ENCODE results near the gene C12orf60. TPM values are rescaled to one million over a fixed set of nuclear protein-coding genes. Genes with fewer than 3 reads are reported as not detected.
A peak's percentile ranks its signal among the peaks of the same experiment; 100 is the strongest.
"Not testable (repeated sequence)": the region's sequence is repeated elsewhere in the genome, so short reads cannot be mapped to it uniquely, and the experiment has no call there.

C12orf60 gene
- total RNA-seq (2021), result 1.9 and 2.2 TPM in 2 replicates
- percentile 54 among the genes with signal in this experiment for Bru-seq, nascent RNA
- percentile 44 among the genes with signal in this experiment for BruChase-seq, experiment 1, labeled RNA remaining after a 2-hour chase
- percentile 36 among the genes with signal in this experiment for BruChase-seq, experiment 2, labeled RNA remaining after a 6-hour chase
- long read RNA-seq, partial matches to known transcripts, result 0 of 4 reads
- long read RNA-seq, other reads (novel, unspliced or antisense), result 0 of 4 reads

- DNase-seq (ENCODE audit: low spot score), result peak; percentile 99
- Histone ChIP-seq H3K4me1 (ENCODE audit: insufficient read depth, low read length, poor library complexity, severe bottlenecking) (peaks cover 20% of the 10 kb centered on the region), H3K9me3 (ENCODE audit: low read depth, low read length, poor library complexity, severe bottlenecking) (no peaks in the 10 kb centered on the region), H3K27me3 (replicated peaks; ENCODE audit: insufficient read depth, low read depth, low read length, poor library complexity) (no peaks in the 10 kb centered on the region), H3K27ac (ENCODE audit: low read depth, low read length, poor library complexity, severe bottlenecking) (peak within 1 kb of the TSS; percentile 92), H3K36me3 (ENCODE audit: insufficient read depth, low read length, poor library complexity, severe bottlenecking) (peaks cover 28% of the 10 kb centered on the region), H3K4me3 (ENCODE audit: low read depth, low read length, poor library complexity, severe bottlenecking) (peak within 1 kb of the TSS; percentile 79)
- ChIA-PET CTCF (no interaction called here), POLR2A (ENCODE audit: low non-redundant PET) (interaction anchor here (0.6 to 0.7 kb wide), 2 partner anchors 54 to 1849 kb away, joined by 3 to 4 read pairs; no protein-coding TSS in a partner anchor)
- BruUV-seq (replicated peaks), result no TSS peak
- TF ChIP-seq, protein P1, sequence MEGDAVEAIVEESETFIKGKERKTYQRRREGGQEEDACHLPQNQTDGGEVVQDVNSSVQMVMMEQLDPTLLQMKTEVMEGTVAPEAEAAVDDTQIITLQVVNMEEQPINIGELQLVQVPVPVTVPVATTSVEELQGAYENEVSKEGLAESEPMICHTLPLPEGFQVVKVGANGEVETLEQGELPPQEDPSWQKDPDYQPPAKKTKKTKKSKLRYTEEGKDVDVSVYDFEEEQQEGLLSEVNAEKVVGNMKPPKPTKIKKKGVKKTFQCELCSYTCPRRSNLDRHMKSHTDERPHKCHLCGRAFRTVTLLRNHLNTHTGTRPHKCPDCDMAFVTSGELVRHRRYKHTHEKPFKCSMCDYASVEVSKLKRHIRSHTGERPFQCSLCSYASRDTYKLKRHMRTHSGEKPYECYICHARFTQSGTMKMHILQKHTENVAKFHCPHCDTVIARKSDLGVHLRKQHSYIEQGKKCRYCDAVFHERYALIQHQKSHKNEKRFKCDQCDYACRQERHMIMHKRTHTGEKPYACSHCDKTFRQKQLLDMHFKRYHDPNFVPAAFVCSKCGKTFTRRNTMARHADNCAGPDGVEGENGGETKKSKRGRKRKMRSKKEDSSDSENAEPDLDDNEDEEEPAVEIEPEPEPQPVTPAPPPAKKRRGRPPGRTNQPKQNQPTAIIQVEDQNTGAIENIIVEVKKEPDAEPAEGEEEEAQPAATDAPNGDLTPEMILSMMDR (conservative IDR thresholded peaks at IDR 0.05; ENCODE audit: low read depth, low read length), result no peak
- no peak for TF ChIP-seq EZH2 (IDR thresholded peaks at IDR 0.05; ENCODE audit: borderline replicate concordance, low read depth, low read length, poor library complexity, severe bottlenecking)
- intact Hi-C loops (cut with micrococcal nuclease; ENCODE audit: unreplicated experiment), result loop anchor here (1.0 kb wide), 1 partner anchor 32 kb away; a partner anchor contains a TSS
These were observed at the start of gene C12orf60, which contains the start of gene WBP11 for GRCh38 chr12:14803011-14803829. Gene C12orf60 (plus strand): TSS chr12:14803670. CDS start chr12:14822936, 19,266 bp downstream. Gene WBP11 (minus strand): TSS chr12:14803478. CDS start chr12:14801383, 2,095 bp downstream.

DNA sequence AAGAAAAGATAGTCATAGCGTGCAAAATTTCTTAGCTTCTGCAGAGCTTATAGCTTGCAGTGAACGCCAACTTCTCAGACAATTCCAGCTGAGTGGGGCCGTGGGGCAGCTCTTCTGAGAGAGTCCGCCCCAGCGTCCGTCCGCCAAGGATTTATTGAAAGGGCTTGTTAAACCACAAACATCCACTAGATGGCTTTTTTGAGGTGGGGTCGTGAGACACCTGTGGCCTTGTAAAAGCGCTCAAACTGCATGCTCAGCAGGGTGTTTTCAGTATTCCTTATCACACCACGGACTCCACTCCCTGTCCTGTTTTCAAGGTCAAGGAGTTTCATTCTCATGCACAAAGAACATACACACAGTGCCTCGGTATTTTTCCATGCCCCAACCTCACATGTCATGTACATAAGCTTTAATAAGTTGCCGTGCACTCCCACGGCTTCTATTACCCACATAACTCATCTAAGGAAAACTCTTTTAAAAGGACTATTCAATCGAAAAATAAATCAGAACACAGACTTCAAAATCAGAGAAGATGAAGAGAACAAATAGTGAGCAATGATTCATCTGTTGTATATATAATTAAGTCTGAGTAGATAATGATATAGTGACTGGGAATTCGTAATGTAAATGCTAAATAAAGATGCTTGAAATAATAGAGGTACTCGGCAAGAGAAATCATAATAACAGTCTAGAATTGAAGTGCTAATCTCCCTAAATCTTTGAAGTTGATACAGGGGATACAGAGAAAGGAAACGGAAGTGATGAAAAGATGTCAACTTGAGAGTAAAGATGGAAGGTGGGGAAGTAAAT lies 46.9 kb upstream of the C12orf60 start:
- intact Hi-C loops (cut with micrococcal nuclease; ENCODE audit: unreplicated experiment), result no loop called here
- BruUV-seq (replicated peaks), result no TSS peak
- CTCF ChIA-PET, result no interaction called here
- Histone ChIP-seq H3K9me3 (ENCODE audit: low read depth, low read length, poor library complexity, severe bottlenecking) (no peaks in the 10 kb centered on the region), H3K27me3 (replicated peaks; ENCODE audit: insufficient read depth, low read depth, low read length, poor library complexity) (no peaks in the 10 kb centered on the region), H3K4me3 (ENCODE audit: low read depth, low read length, poor library complexity, severe bottlenecking) (no peak overlapping the region), H3K4me1 (ENCODE audit: insufficient read depth, low read length, poor library complexity, severe bottlenecking) (peaks cover 3% of the 10 kb centered on the region), H3K27ac (ENCODE audit: low read depth, low read length, poor library complexity, severe bottlenecking) (no peak overlapping the region), H3K36me3 (ENCODE audit: insufficient read depth, low read length, poor library complexity, severe bottlenecking) (no peaks in the 10 kb centered on the region)
- POLR2A ChIA-PET (ENCODE audit: low non-redundant PET), result no interaction called here
- TF ChIP-seq EZH2 (IDR thresholded peaks at IDR 0.05; ENCODE audit: borderline replicate concordance, low read depth, low read length, poor library complexity, severe bottlenecking), result no peak
- TF ChIP-seq, protein P1 (conservative IDR thresholded peaks at IDR 0.05; ENCODE audit: low read depth, low read length), result peak; percentile 60
- peak; percentile 42 for DNase-seq (ENCODE audit: low spot score)

- CTCF ChIA-PET; POLR2A ChIA-PET (ENCODE audit: low non-redundant PET); H3K27me3 ChIP-seq (replicated peaks; ENCODE audit: insufficient read depth, low read depth, low read length, poor library complexity); H3K27ac ChIP-seq (ENCODE audit: low read depth, low read length, poor library complexity, severe bottlenecking); intact Hi-C loops (cut with micrococcal nuclease; ENCODE audit: unreplicated experiment); H3K36me3 ChIP-seq (ENCODE audit: insufficient read depth, low read length, poor library complexity, severe bottlenecking); BruUV-seq (replicated peaks); H3K4me3 ChIP-seq (ENCODE audit: low read depth, low read length, poor library complexity, severe bottlenecking); H3K4me1 ChIP-seq (ENCODE audit: insufficient read depth, low read length, poor library complexity, severe bottlenecking); H3K9me3 ChIP-seq (ENCODE audit: low read depth, low read length, poor library complexity, severe bottlenecking); DNase-seq (ENCODE audit: low spot score): not testable (repeated sequence)
These were observed 43.7 kb upstream of the C12orf60 start for GRCh38 chr12:14759711-14760280.

Data from A673 (cell line).